Measurements from ENCODE around the gene FOXS1.

- no peak for TF ChIP-seq POLR2A (IDR thresholded peaks at IDR 0.05)
- TF ChIP-seq, protein P1, sequence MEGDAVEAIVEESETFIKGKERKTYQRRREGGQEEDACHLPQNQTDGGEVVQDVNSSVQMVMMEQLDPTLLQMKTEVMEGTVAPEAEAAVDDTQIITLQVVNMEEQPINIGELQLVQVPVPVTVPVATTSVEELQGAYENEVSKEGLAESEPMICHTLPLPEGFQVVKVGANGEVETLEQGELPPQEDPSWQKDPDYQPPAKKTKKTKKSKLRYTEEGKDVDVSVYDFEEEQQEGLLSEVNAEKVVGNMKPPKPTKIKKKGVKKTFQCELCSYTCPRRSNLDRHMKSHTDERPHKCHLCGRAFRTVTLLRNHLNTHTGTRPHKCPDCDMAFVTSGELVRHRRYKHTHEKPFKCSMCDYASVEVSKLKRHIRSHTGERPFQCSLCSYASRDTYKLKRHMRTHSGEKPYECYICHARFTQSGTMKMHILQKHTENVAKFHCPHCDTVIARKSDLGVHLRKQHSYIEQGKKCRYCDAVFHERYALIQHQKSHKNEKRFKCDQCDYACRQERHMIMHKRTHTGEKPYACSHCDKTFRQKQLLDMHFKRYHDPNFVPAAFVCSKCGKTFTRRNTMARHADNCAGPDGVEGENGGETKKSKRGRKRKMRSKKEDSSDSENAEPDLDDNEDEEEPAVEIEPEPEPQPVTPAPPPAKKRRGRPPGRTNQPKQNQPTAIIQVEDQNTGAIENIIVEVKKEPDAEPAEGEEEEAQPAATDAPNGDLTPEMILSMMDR (IDR thresholded peaks at IDR 0.05): no peak
These were observed 38.4 kb upstream of the FOXS1 start for GRCh38 chr20:31883829-31884228.
